NT2/D1 (cell line): ENCODE data around the gene WDR90.

Experiments used
- YY1 ChIP-seq: IDR thresholded peaks from 2 replicates; pipeline ENCODE4 v1.6.1; 2011; ENCODE audit not compliant: insufficient read length, insufficient read depth
- ZNF274 ChIP-seq: IDR thresholded peaks from 2 replicates; pipeline ENCODE4 v1.6.1; 2011; ENCODE audit warnings: mild to moderate bottlenecking, low read depth, low read length

DNA sequence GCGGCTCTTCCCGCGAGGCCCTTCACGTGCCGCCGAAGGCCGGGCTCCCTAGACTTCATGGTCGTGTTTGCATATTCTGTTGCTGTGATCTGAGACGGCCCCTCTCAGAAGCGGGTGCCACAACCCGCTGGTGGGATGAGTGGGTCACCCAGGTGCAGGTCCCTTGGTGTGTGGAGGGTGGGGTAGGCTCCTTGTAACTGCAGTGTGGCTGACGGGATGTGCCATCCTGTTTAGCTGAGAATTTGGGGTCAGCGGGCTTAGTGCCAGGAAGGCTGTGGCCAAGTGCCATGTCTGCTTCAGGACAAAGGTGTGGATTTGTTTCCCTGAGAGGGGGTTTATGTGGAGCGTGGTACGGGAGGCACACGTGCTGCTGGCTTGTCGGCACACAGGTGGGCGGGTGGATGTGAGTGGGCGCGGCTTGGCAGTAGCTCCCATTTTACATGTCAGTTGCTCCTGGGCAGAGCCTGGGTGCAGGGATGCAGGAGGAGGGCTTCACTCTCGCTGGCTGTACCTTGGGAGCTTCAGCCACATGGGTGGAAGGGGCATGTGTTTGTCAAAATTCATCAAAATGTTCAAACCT lies 27.5 kb upstream of the WDR90 start:
- no peak for TF ChIP-seq ZNF274
- TF ChIP-seq YY1: no peak
